Measurements from ENCODE around the gene CFAP54.
"Not testable (repeated sequence)": the region's sequence is repeated elsewhere in the genome, so short reads cannot be mapped to it uniquely, and the experiment has no call there.

Gene CFAP54

DNA sequence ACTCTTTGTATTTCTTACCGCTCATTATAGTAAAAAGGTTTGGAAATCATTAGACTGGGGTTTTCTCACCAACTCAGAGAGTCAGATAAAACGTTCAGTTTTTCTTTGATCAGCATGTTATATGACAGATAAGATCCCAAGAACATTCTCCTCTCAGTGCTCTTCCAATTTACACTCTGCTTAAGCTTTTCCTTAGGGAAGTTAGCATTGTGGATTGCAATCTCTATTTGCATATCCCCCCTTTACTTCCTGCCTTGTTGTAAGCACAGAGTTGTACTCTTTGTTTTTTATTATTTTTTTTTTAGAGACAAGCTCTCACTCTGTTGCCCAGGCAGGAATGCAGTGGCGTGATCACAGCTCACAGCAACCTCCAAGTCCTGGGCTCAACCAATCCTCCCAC lies 11.4 kb upstream of the CFAP54 start:
- no peak for DNase-seq (ENCODE audit: low read depth)

GRCh38 chr12:96482086-96482485 lies 7.3 kb upstream of the CFAP54 start:
- no peak for DNase-seq (ENCODE audit: low read depth)

DNA sequence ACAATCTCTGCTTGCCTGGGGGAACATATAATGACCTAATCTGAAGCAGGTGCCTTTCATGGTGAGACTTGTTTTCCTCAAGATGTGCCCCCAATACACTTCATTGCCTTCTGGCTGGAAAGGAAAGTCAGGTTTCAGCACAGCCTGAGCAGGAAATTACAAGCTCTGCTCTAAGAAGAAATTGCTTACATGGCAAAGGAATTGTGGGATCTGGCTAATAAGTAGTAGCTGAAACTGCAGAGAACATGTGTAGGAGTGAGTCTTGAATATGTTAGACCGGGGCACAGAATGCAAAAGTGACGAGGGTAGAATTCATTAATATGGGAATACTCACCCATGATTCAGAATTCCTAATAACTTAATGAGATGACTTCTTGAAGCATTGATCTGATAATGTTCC lies 6.3 kb upstream of the CFAP54 start:
- no peak for DNase-seq (ENCODE audit: low read depth)

DNA sequence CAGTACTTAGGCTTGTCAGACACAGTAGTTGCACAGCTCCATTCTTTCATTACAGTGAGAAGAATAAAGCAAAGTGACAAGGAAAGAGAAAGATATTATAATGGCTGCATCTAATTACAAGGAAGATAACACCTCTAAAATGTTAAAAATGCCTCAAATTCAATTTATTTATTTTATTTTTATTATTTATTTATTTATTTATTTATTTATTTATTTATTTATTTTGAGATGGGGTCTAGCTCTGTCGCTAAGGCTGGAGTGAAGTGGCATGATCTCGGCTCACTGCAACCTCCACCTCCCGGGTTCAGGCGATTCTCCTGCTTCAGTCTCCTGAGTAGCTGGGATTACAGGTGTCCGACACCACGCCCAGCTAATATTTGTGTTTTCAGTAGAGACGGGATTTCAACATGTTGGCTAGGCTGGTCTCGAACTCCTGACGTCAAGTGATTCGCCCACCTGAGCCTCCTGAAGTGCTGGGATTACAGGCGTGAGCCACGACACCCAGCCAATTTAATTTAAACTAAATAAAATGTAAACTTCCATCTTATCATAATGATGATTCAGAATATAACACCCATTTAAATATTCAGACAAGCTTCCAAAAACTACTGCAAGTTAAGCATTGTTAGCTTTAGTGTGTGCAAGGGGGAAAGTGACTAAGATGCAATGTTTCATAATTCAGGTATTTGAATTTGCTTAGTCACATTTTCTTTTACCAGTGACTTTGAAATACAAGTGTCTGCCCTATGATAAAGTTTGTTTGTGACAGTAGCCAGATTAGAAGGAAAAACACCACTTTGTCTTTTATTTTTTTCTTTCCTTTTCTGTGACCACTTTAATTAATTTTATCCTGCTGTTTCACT lies 2.4 kb upstream of the CFAP54 start:
- no peak for DNase-seq (ENCODE audit: low read depth)

DNA sequence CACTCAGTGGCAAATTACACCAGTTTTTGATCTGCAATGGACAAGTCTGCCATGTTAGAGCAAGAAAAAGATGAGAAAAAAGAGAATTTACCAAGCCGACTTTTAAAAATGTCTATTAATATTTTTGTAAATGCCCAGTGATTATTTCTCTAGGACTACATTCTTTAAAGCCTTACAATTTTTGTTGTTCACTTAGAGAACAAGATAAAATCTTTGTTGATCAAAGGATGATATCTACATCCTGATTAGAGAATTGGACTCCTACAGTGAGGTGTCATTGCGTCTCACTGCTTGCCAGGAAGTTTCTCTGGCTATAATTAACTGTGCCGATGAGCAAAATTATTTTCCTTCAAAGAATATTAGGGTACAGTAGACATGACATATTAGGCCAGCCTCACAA lies 1.7 kb upstream of the CFAP54 start:
- DNase-seq (ENCODE audit: low read depth) = no peak

DNA sequence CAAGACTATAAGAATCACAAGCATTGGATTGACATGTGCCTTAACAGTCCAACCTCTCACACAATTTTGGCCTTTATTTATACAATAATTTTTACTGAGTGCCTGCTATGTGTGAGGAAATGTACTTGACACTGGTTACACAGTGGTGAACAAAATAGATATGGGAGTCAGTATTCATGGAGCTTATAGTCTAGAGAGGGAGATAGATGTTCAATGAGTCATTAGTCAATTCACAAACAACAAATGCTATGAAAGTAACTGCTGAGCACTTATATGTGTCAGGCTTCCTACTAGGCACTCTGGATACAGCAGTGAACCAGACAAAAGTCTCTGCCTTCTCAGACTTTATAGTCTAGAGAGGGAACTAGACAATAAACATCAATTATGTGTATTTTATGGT lies 3.7 kb downstream of the CFAP54 start:
- DNase-seq (ENCODE audit: low read depth) = no peak

GRCh38 chr12:96494154-96494553 lies 4.8 kb downstream of the CFAP54 start:
- not testable (repeated sequence) for DNase-seq (ENCODE audit: low read depth)

DNA sequence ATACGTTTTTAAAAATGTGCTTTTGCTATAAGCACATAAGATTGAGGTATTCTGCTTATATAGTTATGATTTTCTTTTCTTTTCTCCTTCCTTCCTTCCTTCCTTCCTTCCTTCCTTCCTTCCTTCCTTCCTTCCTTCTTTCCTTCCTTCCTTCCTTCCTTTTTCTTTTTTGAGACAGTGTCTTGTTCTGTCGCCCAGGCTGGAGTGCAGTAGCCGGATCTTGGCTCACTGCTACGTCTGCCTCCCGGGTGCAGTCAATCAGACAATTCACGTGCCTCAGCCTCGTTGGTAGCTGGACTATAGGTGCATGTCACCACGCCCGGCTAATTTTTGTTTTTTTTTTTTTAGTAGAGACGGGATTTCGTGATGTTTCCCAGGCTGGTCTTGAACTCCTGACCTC lies 5.8 kb downstream of the CFAP54 start:
- DNase-seq (ENCODE audit: low read depth) = no peak

DNA sequence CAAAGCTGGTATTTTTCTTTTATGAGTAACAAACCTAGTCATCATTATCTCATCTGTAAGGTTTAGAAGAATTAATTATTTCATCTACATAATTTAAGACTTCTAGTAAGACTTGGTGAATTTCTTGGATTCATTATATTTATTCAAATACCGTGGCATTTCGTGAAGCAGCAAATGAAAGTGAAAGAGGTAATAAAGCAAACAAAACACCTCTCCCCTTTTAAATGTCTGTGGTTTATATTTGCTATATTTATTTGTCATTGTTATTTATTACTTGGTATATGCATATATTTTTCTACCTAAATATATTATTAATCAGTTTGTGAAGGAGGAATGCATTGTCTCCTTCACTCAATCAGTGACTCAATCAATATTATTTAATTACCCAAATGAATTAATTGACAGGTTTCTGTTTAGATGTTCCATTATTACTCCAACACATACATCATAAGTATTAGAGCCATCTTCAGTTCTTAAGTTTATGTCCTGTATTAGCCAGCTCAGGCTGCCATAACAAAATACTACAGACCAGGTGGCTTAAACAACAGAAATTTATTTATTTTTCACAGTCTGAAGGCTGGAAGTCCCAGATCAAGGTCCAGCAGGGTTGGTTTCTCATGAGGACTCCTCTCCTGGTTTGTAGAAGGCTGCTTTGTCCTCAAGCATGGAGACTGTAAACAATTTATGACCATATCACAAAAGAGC lies 6.6 kb downstream of the CFAP54 start:
- no peak for DNase-seq (ENCODE audit: low read depth)

DNA sequence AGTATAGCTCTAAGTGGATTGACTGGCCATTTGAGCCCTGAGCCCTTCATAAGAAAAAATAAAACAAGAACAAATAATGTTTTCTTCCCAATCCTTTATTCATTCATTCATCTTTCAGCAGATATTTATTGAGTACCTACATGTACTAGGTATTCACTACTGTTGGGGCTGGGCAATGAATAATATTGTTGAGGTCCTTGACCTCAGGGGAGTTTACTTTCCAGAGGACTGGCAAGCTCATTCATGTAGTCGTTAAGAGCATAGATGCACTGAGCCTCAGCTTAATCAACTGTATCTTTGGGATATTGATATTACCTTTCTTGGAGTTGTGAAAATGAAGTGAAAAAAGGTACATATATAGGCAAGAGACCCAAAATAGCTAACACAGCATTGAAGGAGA lies 7.6 kb downstream of the CFAP54 start:
- no peak for DNase-seq (ENCODE audit: low read depth)

GRCh38 chr12:96497855-96498254 lies 8.5 kb downstream of the CFAP54 start:
- no peak for DNase-seq (ENCODE audit: low read depth)

DNA sequence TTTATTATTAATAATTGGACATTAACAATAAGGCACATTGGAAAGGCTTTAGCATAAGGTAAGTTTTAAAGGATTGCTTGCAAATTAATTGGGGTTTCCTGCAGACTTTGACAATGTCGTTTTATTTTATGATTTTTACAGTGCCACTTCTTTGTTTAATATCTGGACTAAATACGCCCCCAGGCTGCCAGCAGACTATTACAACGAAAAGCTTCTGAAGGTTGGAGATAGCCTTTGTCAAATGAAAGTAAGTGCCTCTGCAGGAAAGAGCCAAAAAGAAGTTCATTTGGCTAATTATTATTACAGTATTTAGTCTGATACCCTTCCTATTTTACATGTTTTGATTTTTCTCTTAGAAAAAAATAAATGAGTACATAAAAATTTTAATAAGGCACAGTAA lies 11.3 kb downstream of the CFAP54 start:
- DNase-seq (ENCODE audit: low read depth) = no peak

DNA sequence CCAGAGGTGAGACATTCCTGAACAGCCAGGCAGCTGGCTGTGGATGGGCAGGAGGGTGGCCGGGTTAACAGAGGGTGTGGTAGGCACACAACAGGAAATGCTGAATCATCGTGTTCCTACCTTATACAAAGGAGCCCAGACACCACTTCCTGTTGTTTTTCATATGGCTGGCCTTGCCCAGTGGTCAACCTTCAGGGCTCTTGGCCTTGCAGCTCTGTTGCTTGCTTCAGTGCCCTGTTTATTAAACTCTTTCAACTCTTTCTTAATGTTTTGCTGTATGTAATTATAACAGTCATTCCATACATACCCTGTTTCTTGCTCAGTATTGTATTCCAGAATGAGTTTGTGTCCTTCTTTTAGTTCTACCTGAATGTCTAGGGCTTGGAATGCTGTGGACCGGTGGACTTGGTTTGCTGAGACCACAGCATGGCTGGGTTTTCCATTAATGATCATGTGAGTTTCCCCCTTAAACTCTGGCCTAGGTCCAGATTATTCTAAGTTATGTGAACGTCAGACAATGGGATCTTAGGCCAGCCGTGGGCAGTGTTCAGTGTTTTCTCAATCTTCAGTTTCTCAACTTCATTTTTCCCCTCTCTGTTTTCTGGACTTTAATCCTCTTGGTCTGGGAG lies 11.9 kb downstream of the CFAP54 start:
- DNase-seq (ENCODE audit: low read depth) = no peak

GRCh38 chr12:96501908-96502307 lies 12.5 kb downstream of the CFAP54 start:
- no peak for DNase-seq (ENCODE audit: low read depth)

- DNase-seq (ENCODE audit: low read depth) = no peak
These were observed 13.1 kb downstream of the CFAP54 start for GRCh38 chr12:96502477-96502876.

- DNase-seq (ENCODE audit: low read depth) = no peak
These were observed 13.7 kb downstream of the CFAP54 start for GRCh38 chr12:96502949-96503532.

GRCh38 chr12:96503976-96504375 lies 14.6 kb downstream of the CFAP54 start:
- no peak for DNase-seq (ENCODE audit: low read depth)

DNA sequence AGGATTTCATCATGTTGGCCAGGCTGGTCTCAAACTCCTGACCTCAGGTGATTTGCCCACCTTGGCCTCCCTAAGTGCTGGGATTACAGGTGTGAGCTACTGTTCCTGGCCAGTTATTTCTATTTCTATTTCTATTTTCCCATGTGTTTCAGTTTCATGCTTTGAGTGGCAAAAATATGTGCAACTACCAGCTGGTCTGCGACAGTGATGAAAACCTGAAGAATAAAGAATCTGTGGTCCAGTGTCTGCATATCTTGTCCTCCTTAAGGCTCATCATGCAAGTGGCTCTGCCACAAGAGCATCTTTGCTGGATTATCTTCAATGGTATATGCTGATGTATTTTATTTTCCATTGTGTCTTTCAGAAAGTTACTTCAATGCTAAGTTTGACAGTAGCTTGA lies 17.4 kb downstream of the CFAP54 start:
- DNase-seq (ENCODE audit: low read depth) = no peak

DNA sequence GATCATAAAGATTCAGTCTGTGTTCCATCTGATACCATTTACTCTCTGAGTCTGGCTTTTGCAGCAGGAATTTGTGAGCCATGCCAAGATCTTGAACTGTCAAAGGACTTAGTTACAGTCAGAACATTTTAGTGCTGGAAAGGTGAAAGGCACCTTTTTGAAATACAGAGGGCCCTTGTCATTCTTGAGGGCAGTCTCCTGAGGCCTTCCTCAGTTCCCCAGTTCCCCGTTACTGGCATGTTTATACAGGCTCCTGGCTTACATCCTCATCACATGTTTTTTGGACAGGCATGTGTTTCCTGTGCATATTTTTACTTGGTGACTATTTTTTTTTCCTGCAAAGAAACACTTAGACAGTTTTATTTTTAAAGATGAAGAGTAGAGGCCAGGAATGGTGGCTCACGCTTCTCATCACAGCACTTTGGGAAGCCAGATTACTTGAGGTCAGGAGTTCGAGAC lies 21.0 kb downstream of the CFAP54 start:
- no peak for DNase-seq (ENCODE audit: low read depth)

DNA sequence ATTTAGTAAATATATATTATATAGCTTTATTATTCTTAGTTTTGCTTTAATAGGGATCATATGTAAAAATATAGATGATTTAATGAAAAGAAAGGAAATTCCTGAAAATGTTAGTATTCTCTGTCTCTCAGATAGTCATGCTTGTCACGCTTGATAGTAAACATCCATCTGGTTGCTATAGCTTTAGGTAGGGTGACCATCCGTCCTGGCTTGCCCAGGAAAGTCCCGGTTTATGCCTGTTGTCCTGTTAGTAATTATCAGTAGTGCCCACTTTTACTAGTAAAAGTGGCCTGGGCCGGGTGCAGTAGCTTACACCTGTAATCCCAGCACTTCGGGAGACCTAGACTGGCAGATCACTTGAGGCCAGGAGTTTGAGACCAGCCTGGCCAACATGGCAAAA lies 23.8 kb downstream of the CFAP54 start:
- DNase-seq (ENCODE audit: low read depth) = no peak

- no peak for DNase-seq (ENCODE audit: low read depth)
These were observed 24.3 kb downstream of the CFAP54 start for GRCh38 chr12:96513681-96514080.

DNA sequence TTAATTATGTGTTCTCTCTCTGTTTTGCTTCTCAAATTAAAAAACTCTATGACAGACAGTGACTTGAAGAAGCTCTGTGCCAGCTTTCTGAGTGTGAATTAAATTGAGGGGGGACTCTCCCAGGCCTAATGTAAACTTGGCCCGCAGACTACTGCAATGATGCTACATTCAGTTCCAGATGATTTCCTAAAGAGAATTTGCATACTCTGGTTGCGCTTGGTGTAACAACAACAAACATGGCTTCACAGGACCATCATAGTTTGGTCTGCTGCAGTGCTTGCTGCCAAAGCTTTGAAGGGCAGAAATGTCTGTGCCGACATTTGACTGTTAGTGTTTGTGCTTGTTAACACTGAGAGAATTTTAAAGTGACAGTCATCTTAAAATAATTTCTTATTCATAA lies 25.0 kb downstream of the CFAP54 start:
- no peak for DNase-seq (ENCODE audit: low read depth)
